Ramos (cell line): Measurements from ENCODE around the gene MIF4GD.
"Not testable (repeated sequence)": the region's sequence is repeated elsewhere in the genome, so short reads cannot be mapped to it uniquely, and the experiment has no call there.

Experiments
- in situ Hi-C: fragments of 300-500 bp; cut with MboI; formaldehyde crosslinking; loops from one replicate; pipeline ENCODE4 v1.14.3; 2022; ENCODE audit warnings: low sequenced_read_pairs; ENCODE audit not compliant: unreplicated experiment

Gene MIF4GD

DNA sequence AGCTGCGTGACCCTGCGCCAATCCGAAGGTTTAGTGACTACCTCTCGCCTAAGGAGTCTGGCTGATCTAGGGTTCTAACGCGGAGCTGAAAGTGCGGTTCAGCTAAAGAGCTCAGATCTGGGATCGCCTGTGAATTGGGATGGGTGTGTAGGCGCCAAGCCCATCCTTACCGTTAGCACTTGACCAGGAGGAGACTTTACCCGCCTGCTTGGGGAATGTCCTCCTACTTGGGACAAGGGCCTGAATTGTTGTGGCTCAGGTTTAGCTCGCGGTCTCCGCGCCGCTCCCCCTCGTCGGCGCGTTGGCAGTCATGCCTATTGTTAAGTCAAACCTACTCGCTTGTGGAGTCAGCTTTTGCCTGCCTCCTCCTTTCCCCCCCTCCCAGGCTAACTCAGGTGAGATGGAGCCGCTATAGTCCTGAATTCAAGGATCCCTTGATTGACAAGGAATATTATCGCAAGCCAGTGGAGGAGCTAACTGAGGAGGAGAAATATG is 8.9 kb downstream of the MIF4GD start:
- in situ Hi-C loops: no loop called here

DNA sequence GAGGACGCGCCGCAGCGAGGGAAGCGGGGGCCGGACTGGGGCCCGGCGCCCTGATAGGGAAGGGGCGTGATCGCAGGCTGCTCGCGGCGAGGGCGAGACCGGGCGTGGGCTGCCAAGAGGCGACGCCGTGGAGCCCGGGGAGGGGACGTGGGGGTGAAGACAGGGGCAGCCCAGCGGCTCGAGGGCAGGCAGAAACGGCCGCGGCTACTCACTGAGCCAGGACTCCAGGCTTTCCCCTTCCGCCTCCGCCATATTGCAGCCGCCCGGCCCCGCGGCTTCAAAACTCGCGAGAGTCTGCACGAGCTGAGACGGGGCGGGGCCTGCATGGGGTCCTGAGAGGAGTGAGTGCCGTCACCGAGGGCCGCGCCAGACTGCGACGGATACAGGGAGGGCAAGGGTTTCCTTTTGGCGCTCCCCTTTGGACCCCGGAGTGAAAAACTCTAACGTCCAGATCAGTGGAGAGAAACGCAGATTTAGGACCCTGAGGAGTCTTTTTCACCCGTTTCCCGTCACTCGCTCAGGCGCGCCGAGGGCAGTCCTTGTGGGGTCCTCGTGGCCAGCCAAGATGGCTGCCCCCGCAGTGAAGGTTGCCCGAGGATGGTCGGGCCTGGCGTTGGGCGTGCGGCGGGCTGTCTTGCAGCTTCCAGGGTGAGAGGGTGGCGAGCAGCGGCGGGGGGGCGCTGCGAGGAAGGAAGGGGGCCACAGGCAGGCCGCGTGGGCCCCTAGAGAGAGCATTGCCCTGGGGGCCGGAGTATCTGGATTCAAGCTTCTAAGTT is 9.5 kb downstream of the MIF4GD start, which contains the start of the genes GGA3 and MRPS7:
GGA3 (minus strand) TSS at position 271 of the 776 bp plus-strand sequence; CDS start at position 252, 19 bp downstream.
MRPS7 (plus strand) TSS at position 544 of the 776 bp plus-strand sequence; CDS start at position 566, 22 bp downstream.
- in situ Hi-C loops: no loop called here

DNA sequence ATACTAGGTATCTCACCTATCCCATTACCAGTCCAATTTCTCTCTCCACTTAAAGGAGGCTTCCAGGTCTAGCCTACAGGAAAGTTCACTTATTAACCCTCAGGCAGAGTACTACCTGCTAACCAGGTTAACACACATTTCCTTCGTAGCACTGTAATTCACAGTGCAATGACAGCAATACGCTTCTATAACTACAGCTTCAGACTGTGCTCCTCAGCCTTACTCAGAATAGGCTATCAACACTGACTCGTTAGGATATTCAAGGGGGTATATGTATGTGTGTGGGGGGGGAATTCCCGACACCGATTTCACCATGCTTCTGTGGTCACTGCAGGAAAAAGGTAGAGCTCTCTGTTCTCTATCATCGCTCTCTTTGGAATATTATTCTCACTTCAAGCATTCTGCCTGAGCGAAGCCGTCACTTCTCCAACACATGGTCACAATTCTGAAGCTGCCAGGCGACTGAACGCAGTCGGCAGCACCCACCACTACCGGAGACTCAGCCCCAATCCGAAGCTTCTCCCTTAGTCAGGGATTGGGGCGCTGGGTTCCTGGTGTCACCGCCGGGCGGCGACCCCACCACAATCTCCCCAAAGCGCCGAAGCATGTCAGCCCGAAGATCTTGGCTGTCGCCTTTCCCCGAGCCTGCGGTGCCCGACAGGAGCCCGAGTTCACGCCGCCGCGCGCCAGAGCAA is 10.2 kb downstream of the MIF4GD start:
- in situ Hi-C loops: no loop called here

GRCh38 chr17:75257228-75257627 is 13.8 kb downstream of the MIF4GD start:
- in situ Hi-C loops: not testable (repeated sequence)

- in situ Hi-C loops: not testable (repeated sequence)
These were observed 14.9 kb downstream of the MIF4GD start for GRCh38 chr17:75255954-75256698.

GRCh38 chr17:75252039-75252816 is 18.8 kb downstream of the MIF4GD start:
- in situ Hi-C loops: no loop called here

DNA sequence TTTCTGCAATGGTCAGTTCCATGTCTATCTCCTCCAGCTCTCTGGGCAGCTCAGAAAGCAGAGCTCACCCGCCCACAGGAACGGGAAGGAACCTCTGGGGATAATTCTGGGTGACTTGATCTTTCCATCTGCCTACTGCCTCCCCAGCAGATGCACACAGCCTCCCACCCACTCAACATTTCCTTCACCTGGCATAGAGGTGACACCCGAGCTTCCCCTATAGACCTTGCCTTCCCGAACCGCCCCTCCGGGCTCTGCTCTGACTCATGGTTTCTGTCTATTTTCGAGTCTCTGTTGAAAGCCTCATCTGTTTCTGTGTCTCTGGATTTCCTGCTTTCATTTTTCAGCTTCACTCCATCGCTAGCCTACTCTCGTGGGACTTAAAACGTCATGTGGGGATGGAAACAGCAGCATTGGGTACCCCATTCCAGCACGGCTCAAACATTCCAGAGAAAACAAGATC is 21.0 kb downstream of the MIF4GD start:
- in situ Hi-C loops: no loop called here

- in situ Hi-C loops: loop anchor here (10.0 kb wide), 1 partner anchor 165 kb away; no protein-coding TSS in a partner anchor
These were observed 21.5 kb downstream of the MIF4GD start for GRCh38 chr17:75249564-75249963.

DNA sequence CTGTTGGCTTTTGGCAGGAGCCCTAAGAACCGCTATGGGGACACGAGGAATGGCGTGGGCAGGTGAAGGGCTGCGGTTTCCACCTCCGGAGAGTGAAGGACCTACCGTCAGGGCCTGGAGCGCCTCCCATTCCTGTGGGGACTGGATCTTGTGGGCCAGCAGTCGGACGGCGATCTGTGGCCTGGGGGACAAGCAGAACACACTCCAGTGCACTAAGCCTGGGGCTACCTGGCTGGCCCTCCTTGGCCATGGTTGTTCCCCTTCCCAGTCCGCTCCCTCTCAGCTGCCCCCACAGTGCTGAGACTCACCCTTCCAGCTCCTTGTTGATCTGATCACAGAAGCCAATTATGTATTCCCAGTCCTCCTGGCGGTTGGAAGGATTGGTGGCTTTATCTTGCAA is 24.6 kb downstream of the MIF4GD start:
- in situ Hi-C loops: loop anchor here (10.0 kb wide), 1 partner anchor 168 kb away; no protein-coding TSS in a partner anchor

DNA sequence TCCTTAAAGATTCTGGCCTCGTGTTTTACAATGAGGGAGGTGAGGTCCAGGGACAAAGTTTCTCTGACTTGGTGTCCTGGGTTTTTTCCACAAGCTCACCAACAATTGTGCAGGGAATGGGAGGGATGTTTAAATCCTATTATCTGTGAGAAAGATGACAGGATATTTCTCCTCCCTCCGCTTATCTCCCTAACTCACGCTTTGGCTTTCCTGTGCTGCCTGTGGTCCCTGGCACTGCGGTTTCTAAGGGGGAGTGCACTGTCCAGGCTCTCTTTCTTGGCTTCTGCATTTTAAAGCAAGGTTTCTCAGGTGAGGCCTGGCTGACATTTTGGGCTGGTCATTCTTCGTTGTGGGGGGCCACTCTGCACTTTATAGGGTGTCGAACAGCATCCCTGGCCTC is 26.0 kb downstream of the MIF4GD start:
- in situ Hi-C loops: loop anchor here (10.0 kb wide), 1 partner anchor 170 kb away; no protein-coding TSS in a partner anchor

- in situ Hi-C loops: loop anchor here (10.0 kb wide), 1 partner anchor 171 kb away; no protein-coding TSS in a partner anchor
These were observed 26.7 kb downstream of the MIF4GD start for GRCh38 chr17:75244133-75244866.

- in situ Hi-C loops: loop anchor here (10.0 kb wide), 1 partner anchor 172 kb away; no protein-coding TSS in a partner anchor
These were observed 28.5 kb downstream of the MIF4GD start for GRCh38 chr17:75242461-75243042.

- in situ Hi-C loops: loop anchor here (10.0 kb wide), 1 partner anchor 173 kb away; no protein-coding TSS in a partner anchor
These were observed 29.0 kb downstream of the MIF4GD start for GRCh38 chr17:75241996-75242460.

GRCh38 chr17:75241502-75241901 is 29.5 kb downstream of the MIF4GD start:
- in situ Hi-C loops: loop anchor here (10.0 kb wide), 1 partner anchor 173 kb away; no protein-coding TSS in a partner anchor

- in situ Hi-C loops: loop anchor here (10.0 kb wide), 1 partner anchor 174 kb away; no protein-coding TSS in a partner anchor
These were observed 29.9 kb downstream of the MIF4GD start for GRCh38 chr17:75241143-75241430.

GRCh38 chr17:75240394-75241142 is 30.5 kb downstream of the MIF4GD start:
- in situ Hi-C loops: loop anchor here (10.0 kb wide), 1 partner anchor 174 kb away; no protein-coding TSS in a partner anchor

DNA sequence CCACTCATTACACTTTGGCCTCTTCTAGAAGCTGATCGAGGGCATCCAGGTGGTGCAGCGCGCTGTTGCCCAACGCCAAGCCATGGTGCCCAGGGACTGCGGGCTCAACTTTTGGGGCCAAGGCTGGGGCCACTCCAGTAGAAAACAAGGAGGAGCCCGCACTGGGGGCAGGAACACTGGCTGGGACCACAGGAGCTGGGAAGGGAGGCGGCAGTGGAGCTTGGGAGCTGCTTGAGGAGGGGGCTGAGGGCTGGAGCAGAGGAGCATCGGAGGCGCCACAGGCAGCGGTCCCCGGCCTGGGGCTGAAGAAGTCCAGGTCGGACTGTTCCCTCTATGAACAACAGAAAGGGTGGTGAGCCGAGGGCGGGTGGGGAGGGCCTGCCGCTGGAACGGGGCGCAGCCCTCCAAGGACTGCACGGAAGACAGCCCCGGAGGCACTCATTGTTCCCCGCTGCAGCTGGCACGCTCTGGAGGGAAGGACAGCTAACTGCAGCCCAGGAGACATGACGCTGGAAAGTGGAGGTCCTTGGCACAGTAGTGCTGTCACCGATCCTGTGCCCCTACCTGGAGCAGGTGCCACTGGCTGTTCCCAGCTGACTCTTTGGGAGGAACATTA is 31.1 kb downstream of the MIF4GD start:
- in situ Hi-C loops: loop anchor here (10.0 kb wide), 1 partner anchor 175 kb away; no protein-coding TSS in a partner anchor
